WTC11 (cell line): ENCODE data around the gene ANAPC13.

ENCODE experiments used
- AFF4 ChIP-seq: sonication (generic); formaldehyde crosslinking; IDR thresholded peaks from 2 replicates; pipeline ENCODE4 v1.8.1; 2023; ENCODE audit warnings: mild to moderate bottlenecking, missing genetic modification reagents, borderline replicate concordance
- CTCF ChIP-seq: fragments of 200-600 bp; IDR thresholded peaks from 2 replicates; pipeline ENCODE4 v1.8.0; 2022; ENCODE audit warnings: antibody characterized with exemption
- E2F1 ChIP-seq: sonication (generic); formaldehyde crosslinking; IDR thresholded peaks from 2 replicates; pipeline ENCODE4 v1.8.0; 2022; ENCODE audit warnings: mild to moderate bottlenecking, missing genetic modification reagents
- E2F4 ChIP-seq: sonication (generic); formaldehyde crosslinking; IDR thresholded peaks from 2 replicates; pipeline ENCODE4 v1.8.1; 2022; ENCODE audit warnings: low read depth, mild to moderate bottlenecking, moderate library complexity, missing genetic modification reagents, borderline replicate concordance
- E2F5 ChIP-seq: sonication (generic); formaldehyde crosslinking; IDR thresholded peaks from 2 replicates; pipeline ENCODE4 v1.8.1; 2022; ENCODE audit warnings: mild to moderate bottlenecking, moderate library complexity, missing genetic modification reagents
- ELF4 ChIP-seq: sonication (generic); formaldehyde crosslinking; IDR thresholded peaks from 2 replicates; pipeline ENCODE4 v1.8.1; 2022; ENCODE audit warnings: low read depth, mild to moderate bottlenecking, moderate library complexity, missing genetic modification reagents
- GABPB1 ChIP-seq: sonication (generic); formaldehyde crosslinking; IDR thresholded peaks from 2 replicates; pipeline ENCODE4 v1.8.1; 2023; ENCODE audit warnings: mild to moderate bottlenecking, missing genetic modification reagents
- NR1H2 ChIP-seq: sonication (generic); formaldehyde crosslinking; IDR thresholded peaks from 2 replicates; pipeline ENCODE4 v1.9.0; 2021; ENCODE audit warnings: mild to moderate bottlenecking, moderate library complexity, missing genetic modification reagents
- NR2C2 ChIP-seq: sonication (generic); formaldehyde crosslinking; IDR thresholded peaks from 2 replicates; pipeline ENCODE4 v1.8.0; 2022; ENCODE audit warnings: mild to moderate bottlenecking, missing genetic modification reagents
- SP1 ChIP-seq: sonication (generic); formaldehyde crosslinking; conservative IDR thresholded peaks from 2 replicates; pipeline ENCODE4 v1.8.1; 2022; ENCODE audit warnings: missing genetic modification reagents
- TP53 ChIP-seq: sonication (generic); formaldehyde crosslinking; IDR thresholded peaks from 2 replicates; pipeline ENCODE4 v1.8.1; 2023; ENCODE audit warnings: mild to moderate bottlenecking, missing genetic modification reagents
- USF1 ChIP-seq: sonication (generic); formaldehyde crosslinking; IDR thresholded peaks from 2 replicates; pipeline ENCODE4 v1.8.0; 2022; ENCODE audit warnings: mild to moderate bottlenecking, missing genetic modification reagents
- USF2 ChIP-seq: sonication (generic); formaldehyde crosslinking; IDR thresholded peaks from 2 replicates; pipeline ENCODE4 v1.8.1; 2023; ENCODE audit warnings: mild to moderate bottlenecking, missing genetic modification reagents, moderate library complexity
- ZNF232 ChIP-seq: sonication (generic); formaldehyde crosslinking; IDR thresholded peaks from 2 replicates; pipeline ENCODE4 v1.8.0; 2022; ENCODE audit warnings: mild to moderate bottlenecking, missing genetic modification reagents

GRCh38 chr3:134496471-134497071, 10.8 kb upstream of the ANAPC13 start:
- TF ChIP-seq CTCF = no peak
- no peak for TF ChIP-seq TP53 (CRISPR knock-in tag)
- TF ChIP-seq NR2C2 (CRISPR knock-in tag) = no peak
- TF ChIP-seq AFF4 (CRISPR knock-in tag) = no peak
- TF ChIP-seq USF2 (CRISPR knock-in tag) = no peak
- TF ChIP-seq ZNF232 (CRISPR knock-in tag) = no peak
- no peak for TF ChIP-seq NR1H2 (CRISPR knock-in tag)
- TF ChIP-seq ELF4 (CRISPR knock-in tag) = no peak
- no peak for TF ChIP-seq E2F4 (CRISPR knock-in tag)
- TF ChIP-seq USF1 = no peak
- TF ChIP-seq GABPB1 = no peak
- TF ChIP-seq SP1 (CRISPR knock-in tag) = no peak
- TF ChIP-seq E2F1 (CRISPR knock-in tag) = no peak
- TF ChIP-seq E2F5 (CRISPR knock-in tag) = no peak
